DND-41 (cell line): Measurements from ENCODE around the gene ETV5.

Source experiments
- ATAC-seq: fragments of 200-7000 bp; cut with Tn5 transposase; 3 replicates; pipeline ENCODE4 v1.9.1; 2021; ENCODE audit warnings: low read depth; ENCODE audit not compliant: insufficient read depth
- DNase-seq: peaks from one replicate; pipeline ENCODE4 v3.0.0-alpha.2; 2020
- H2AFZ ChIP-seq: 2 replicates; pipeline ENCODE4 v1.6.0; 2012; ENCODE audit warnings: low read depth, low read length
- H3K27ac ChIP-seq: 2 replicates; pipeline ENCODE4 v1.5.1; 2012; ENCODE audit warnings: low read length, inconsistent platforms
- H3K27me3 ChIP-seq: fragments of 200-600 bp; sonication (generic); 2 replicates; pipeline ENCODE4 v1.6.0; 2012; ENCODE audit warnings: low read length, mild to moderate bottlenecking, inconsistent platforms; ENCODE audit not compliant: insufficient read depth, poor library complexity
- H3K36me3 ChIP-seq: 2 replicates; pipeline ENCODE4 v1.5.1; 2012; ENCODE audit warnings: low read length, inconsistent platforms; ENCODE audit not compliant: insufficient read depth
- H3K4me1 ChIP-seq: 2 replicates; pipeline ENCODE4 v1.5.1; 2012; ENCODE audit warnings: mild to moderate bottlenecking, low read length; ENCODE audit not compliant: insufficient read depth
- H3K4me2 ChIP-seq: 2 replicates; pipeline ENCODE4 v1.6.0; 2012; ENCODE audit warnings: mild to moderate bottlenecking, moderate library complexity, low read length, inconsistent platforms; ENCODE audit not compliant: insufficient read depth
- H3K4me3 ChIP-seq, 2 experiments: fragments of 200-600 bp in 1 of 2; shearing (Covaris generic) in 1 of 2; 2 replicates each; pipeline ENCODE4 v1.5.1; 2012 to 2016; ENCODE audit warnings: inconsistent platforms in 2 of 2, low read length in 2 of 2, mild to moderate bottlenecking in 2 of 2, low read depth in 1 of 2, moderate library complexity in 1 of 2
- H3K79me2 ChIP-seq: 2 replicates; pipeline ENCODE4 v1.6.0; 2012; ENCODE audit warnings: low read length, inconsistent platforms; ENCODE audit not compliant: insufficient read depth
- H3K9ac ChIP-seq: 2 replicates; pipeline ENCODE4 v1.6.0; 2012; ENCODE audit warnings: low read depth, mild to moderate bottlenecking, inconsistent platforms, low read length, moderate library complexity
- H3K9me3 ChIP-seq: 2 replicates; pipeline ENCODE4 v1.5.1; 2012; ENCODE audit warnings: low read length, moderate library complexity, mild to moderate bottlenecking, inconsistent platforms; ENCODE audit not compliant: insufficient read depth, severe bottlenecking
- H4K20me1 ChIP-seq: 2 replicates; pipeline ENCODE4 v1.6.0; 2012; ENCODE audit warnings: low read length; ENCODE audit not compliant: insufficient read depth
- EZH2 ChIP-seq: IDR thresholded peaks from 3 replicates; pipeline ENCODE4 v1.6.1; 2012; ENCODE audit warnings: borderline replicate concordance, low read depth, mild to moderate bottlenecking, moderate library complexity, low read length, inconsistent platforms; ENCODE audit not compliant: severe bottlenecking
- TF ChIP-seq, protein P1 (sequence below): IDR thresholded peaks from 2 replicates; pipeline ENCODE4 v1.5.1; 2012; ENCODE audit warnings: borderline replicate concordance, low read length, moderate library complexity, mild to moderate bottlenecking; ENCODE audit not compliant: poor library complexity, severe bottlenecking; ENCODE audit errors: extremely low read depth

ETV5 gene

DNA sequence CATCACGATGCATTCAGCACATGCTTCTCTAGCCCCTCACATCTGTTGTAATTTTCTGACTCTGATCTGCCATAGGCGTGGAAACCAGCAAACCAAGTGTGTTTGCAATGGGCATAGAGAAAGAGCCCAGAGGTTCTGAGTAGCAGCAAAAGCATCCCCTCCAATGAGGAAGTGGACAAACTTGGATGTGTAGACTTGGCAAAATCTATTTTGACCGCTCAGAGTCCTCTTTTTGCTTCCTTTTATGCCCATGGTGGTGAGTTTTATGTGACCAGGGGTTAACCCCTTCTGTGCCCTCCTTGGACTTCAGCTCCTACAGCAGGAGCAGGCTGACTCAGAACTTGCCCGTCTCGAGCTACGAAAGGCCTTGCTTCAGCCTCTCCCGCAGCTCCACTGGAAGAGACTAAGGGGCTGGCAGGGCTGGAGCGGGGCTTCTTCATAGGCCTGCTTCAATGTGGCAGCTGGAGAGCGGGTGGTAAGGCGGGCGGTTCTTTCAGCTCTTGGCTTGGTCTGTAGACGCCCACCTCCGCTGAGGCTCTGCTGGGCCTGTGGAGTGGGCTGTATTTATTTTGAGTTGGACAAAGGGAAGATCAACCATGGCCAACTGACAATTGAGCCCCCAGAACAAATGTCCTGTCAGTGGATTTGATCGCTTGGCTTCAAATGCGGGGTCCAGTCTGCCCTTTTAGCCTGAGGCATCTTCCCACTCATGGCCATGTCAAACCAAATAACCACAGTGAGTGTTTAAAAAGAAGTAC, 6.5 kb upstream of the ETV5 start:
- Histone ChIP-seq H3K9ac (no peak overlapping the region), H3K27me3 (peaks cover 9% of the 10 kb centered on the region), H3K4me1 (peaks cover 3% of the 10 kb centered on the region), H3K36me3 (no peaks in the 10 kb centered on the region), H2AFZ (no peak overlapping the region), H3K4me3 (no peak overlapping the region), H3K27ac (no peak overlapping the region), H4K20me1 (no peaks in the 10 kb centered on the region), H3K79me2 (no peaks in the 10 kb centered on the region), H3K4me2 (no peak overlapping the region), H3K9me3 (no peaks in the 10 kb centered on the region)
- TF ChIP-seq, protein P1, sequence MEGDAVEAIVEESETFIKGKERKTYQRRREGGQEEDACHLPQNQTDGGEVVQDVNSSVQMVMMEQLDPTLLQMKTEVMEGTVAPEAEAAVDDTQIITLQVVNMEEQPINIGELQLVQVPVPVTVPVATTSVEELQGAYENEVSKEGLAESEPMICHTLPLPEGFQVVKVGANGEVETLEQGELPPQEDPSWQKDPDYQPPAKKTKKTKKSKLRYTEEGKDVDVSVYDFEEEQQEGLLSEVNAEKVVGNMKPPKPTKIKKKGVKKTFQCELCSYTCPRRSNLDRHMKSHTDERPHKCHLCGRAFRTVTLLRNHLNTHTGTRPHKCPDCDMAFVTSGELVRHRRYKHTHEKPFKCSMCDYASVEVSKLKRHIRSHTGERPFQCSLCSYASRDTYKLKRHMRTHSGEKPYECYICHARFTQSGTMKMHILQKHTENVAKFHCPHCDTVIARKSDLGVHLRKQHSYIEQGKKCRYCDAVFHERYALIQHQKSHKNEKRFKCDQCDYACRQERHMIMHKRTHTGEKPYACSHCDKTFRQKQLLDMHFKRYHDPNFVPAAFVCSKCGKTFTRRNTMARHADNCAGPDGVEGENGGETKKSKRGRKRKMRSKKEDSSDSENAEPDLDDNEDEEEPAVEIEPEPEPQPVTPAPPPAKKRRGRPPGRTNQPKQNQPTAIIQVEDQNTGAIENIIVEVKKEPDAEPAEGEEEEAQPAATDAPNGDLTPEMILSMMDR = no peak
- TF ChIP-seq EZH2 = no peak
- ATAC-seq = no peak
- DNase-seq = no peak

DNA sequence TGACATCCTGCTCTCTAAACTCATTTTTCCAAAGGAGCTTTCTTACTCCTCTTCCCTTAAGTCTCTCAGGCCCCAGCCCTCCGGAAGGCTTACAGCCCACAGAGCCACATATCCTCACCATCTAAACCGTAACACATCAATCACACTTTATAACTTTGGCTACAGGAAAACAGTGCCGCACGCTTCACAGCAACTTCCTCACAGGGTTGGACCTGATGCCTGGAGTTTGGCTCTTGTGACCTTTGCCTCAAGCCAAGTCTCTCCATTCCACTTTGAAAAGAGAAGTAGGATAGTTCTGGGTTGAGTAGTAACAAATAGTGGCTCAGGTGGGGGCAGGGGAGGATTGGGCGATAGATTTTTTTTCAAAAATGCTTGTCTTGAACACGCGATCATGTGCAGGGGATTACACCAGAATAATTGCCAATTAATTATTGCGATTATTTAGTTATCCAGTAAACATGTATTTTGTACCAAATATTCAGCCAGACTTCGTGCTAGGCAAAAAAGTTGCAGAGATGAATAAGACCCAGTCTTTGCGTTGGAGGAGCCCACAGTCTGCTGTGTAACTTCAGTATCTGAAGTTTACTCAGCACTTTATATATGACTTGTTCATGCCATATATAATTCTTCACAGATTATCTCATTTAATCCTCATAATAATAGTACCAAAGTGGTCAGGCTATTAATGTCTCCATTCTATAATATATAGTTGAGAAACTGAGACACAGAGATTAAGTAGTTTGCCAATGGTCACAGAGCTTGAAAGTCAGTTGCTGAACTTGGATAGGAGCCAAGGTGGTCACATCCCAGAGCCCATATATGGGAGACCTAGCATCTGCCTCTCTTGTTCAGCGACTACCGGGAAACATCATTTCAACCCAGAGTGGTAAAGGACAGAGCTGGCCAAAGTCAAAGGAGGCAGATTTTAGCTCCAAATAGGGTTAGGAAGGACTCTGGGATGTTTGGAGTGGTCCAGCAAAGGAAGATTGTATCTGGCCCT, 2.4 kb upstream of the ETV5 start:
- no peak for DNase-seq
- Histone ChIP-seq H3K9me3 (no peaks in the 10 kb centered on the region), H3K4me3 (no peak overlapping the region), H3K79me2 (peaks cover 21% of the 10 kb centered on the region), H3K36me3 (no peaks in the 10 kb centered on the region), H3K27ac (no peak overlapping the region), H3K4me1 (peaks cover 22% of the 10 kb centered on the region), H4K20me1 (no peaks in the 10 kb centered on the region), H3K27me3 (peaks cover 9% of the 10 kb centered on the region), H3K9ac (no peak overlapping the region), H3K4me2 (no peak overlapping the region), H2AFZ (no peak overlapping the region)
- TF ChIP-seq, protein P1 = no peak
- TF ChIP-seq EZH2 = no peak
- no peak for ATAC-seq

DNA sequence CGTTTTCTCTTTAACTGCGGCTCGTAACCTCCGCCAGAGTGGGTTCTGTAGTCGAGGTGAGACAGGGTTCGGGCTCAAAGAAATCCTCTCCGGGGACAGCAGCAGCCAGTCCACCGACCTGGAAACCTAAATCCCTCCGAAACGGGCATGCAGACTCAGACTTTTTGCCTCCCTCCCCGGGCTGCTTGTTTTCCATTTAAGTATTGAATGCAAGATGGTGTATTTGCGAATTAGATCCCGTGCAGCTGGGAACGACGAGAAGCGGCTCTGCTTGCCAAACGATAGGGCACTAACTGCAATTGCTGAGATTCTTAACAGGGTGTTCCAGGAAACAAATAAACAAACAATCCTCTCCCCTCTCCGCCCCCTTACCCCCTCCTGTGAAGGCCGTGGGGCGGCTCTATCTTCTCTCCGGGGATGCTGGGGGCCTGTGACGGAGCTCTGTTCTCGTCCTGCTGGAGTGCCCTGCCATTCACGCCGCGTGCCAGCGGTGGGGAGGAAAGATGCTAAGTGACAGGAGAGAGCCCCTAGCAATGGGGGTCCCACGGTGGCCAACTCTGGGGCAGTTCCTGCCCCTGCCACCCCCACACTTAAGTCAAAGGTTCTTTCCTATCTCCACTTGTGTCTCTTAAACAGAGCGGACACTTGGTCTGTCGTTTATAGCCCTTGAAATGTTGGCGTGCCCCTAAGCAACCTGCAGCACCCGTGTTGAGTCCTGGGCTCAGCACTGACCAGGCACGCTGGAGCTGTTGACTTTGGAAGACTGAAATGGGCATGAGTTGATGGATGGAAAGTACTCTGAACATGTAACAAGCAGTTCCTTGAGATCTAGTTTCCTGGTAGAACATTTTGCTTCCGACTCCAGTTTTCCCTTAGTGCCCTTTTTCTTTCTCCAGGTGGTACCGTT, 1.3 kb upstream of the ETV5 start:
- H3K9ac ChIP-seq = peak overlapping the region; percentile 48
- peak overlapping the region; percentile 65 for H3K27ac ChIP-seq

More for the DNA sequence above, 1.3 kb upstream of the ETV5 start:
- peaks cover 30% of the 10 kb centered on the region for H3K79me2 ChIP-seq
- H3K4me1 ChIP-seq = peaks cover 22% of the 10 kb centered on the region
- H3K36me3 ChIP-seq = no peaks in the 10 kb centered on the region; the same call in 1 of the 2 replicates
- H2AFZ ChIP-seq = peak overlapping the region; percentile 64
- ATAC-seq = no peak
- no peak for TF ChIP-seq EZH2
- TF ChIP-seq, protein P1 = no peak
- peak overlapping the region; percentile 56 for H3K4me2 ChIP-seq
- H3K27me3 ChIP-seq = peaks cover 9% of the 10 kb centered on the region
- H3K9me3 ChIP-seq = no peaks in the 10 kb centered on the region
- DNase-seq = no peak
- H3K4me3 ChIP-seq = peak overlapping the region; percentile 1 to 53; a peak in 3 of 4 replicates
- no peaks in the 10 kb centered on the region for H4K20me1 ChIP-seq
